HCT116 (cell line): Measurements from ENCODE around the gene CHRNB1. TPM values are rescaled to one million over a fixed set of nuclear protein-coding genes. Genes with fewer than 3 reads are reported as not detected.

Experiments
- ATAC-seq: fragments of 200-7000 bp; cut with Tn5 transposase; 2 replicates; pipeline ENCODE4 v1.9.1; 2020; ENCODE audit warnings: mild to moderate bottlenecking, moderate library complexity
- BruUV-seq: library from RNA; stranded (reverse); fragments of 400-500 nt; replicated peaks from 2 replicates; lab custom pipeline; 2021; lab: Mats Ljungman, UMichigan
- CTCF ChIA-PET: fragments of 300-600 bp; sonication (Branson Sonifier 250); formaldehyde crosslinking; loops from one replicate; lab custom pipeline; 2021; ENCODE audit warnings: antibody characterized with exemption; lab: Charles Lee
- POLR2A ChIA-PET: fragments of 300-600, 350-600 bp; sonication (Branson Sonifier 250); formaldehyde crosslinking; loops from one replicate; lab custom pipeline; 2021; ENCODE audit warnings: antibody characterized with exemption; lab: Charles Lee
- RAD21 ChIA-PET, 2 experiments: fragments of 300-600 bp; sonication (Branson Sonifier 250); formaldehyde crosslinking; loops; one replicate each; lab custom pipeline; 2023; ENCODE audit warnings: low total read pairs in 2 of 2; ENCODE audit not compliant: uncharacterized antibody in 2 of 2, unreplicated experiment in 2 of 2, low non-redundant PET in 1 of 2; lab: Charles Lee
- DNase-seq: peaks from one replicate; pipeline ENCODE4 v3.0.0-alpha.2; 2010; ENCODE audit warnings: low read depth, low spot score
- H2AFZ ChIP-seq: fragments of 200-600 bp; shearing (Covaris generic), sonication (generic); 2 replicates; pipeline ENCODE4 v1.6.1; 2017; ENCODE audit warnings: low read depth, mixed run types, mixed read lengths, antibody characterized with exemption, low read length; ENCODE audit not compliant: poor library complexity, severe bottlenecking
- H3K27ac ChIP-seq: 2 replicates; pipeline ENCODE4 v1.5.1; 2012; ENCODE audit warnings: low read depth, low read length
- H3K27me3 ChIP-seq: fragments of 200-600 bp; sonication (generic); 2 replicates; pipeline ENCODE4 v1.6.1; 2016; ENCODE audit warnings: mixed run types, low read length, mixed read lengths; ENCODE audit not compliant: insufficient read depth
- H3K36me3 ChIP-seq, 2 experiments: fragments of 200-500 bp in 1 of 2; fragments of 200-600 bp in 1 of 2; sonication (Bioruptor generic) in 1 of 2; sonication (generic) in 1 of 2; 2 replicates each; pipeline versions ENCODE4 v1.5.1 to v1.6.1; 2014 to 2016; ENCODE audit warnings: low read length in 2 of 2, inconsistent platforms in 1 of 2, mixed read lengths in 1 of 2, mixed run types in 1 of 2; ENCODE audit not compliant: insufficient read depth in 2 of 2, control insufficient read depth in 1 of 2
- H3K4me1 ChIP-seq, 2 experiments: fragments of 200-600 bp in 1 of 2; sonication (generic) in 1 of 2; 2 replicates each; pipeline versions ENCODE4 v1.5.1 to v1.6.1; 2012 to 2017; ENCODE audit warnings: low read length in 2 of 2, inconsistent platforms in 1 of 2, mild to moderate bottlenecking in 1 of 2, mixed read lengths in 1 of 2, mixed run types in 1 of 2, moderate library complexity in 1 of 2; ENCODE audit not compliant: insufficient read depth in 2 of 2, control insufficient read depth in 1 of 2
- H3K4me2 ChIP-seq: fragments of 200-600 bp; sonication (generic); 2 replicates; pipeline ENCODE4 v1.6.1; 2017; ENCODE audit warnings: mixed run types, low read length, mixed read lengths
- H3K4me3 ChIP-seq, 2 experiments: fragments of 200-600 bp in 1 of 2; sonication (generic) in 1 of 2; replicated peaks in 1 of 2; 2 replicates each; pipeline ENCODE4 v1.5.1; 2011 to 2016; ENCODE audit warnings: low read length in 2 of 2, control low read depth in 1 of 2, low read depth in 1 of 2, mild to moderate bottlenecking in 1 of 2, mixed read lengths in 1 of 2, mixed run types in 1 of 2
- H3K79me2 ChIP-seq: fragments of 200-600 bp; sonication (generic); 2 replicates; pipeline ENCODE4 v1.6.1; 2017; ENCODE audit warnings: mild to moderate bottlenecking, mixed run types, low read length, moderate library complexity, mixed read lengths; ENCODE audit not compliant: insufficient read depth
- H3K9ac ChIP-seq: fragments of 200-600 bp; sonication (generic); 2 replicates; pipeline ENCODE4 v1.6.1; 2016; ENCODE audit warnings: low read length, mixed read lengths
- H3K9me2 ChIP-seq: fragments of 200-600 bp; sonication (generic), shearing (Covaris generic); 2 replicates; pipeline ENCODE4 v1.6.1; 2017; ENCODE audit warnings: mixed run types, mild to moderate bottlenecking, moderate library complexity; ENCODE audit not compliant: insufficient read depth
- H3K9me3 ChIP-seq, 2 experiments: fragments of 200-500 bp in 1 of 2; fragments of 200-600 bp in 1 of 2; sonication (Bioruptor generic) in 1 of 2; sonication (generic) in 1 of 2; 2 replicates each; pipeline ENCODE4 v1.6.1; 2014 to 2017; ENCODE audit warnings: low read length in 2 of 2, mixed read lengths in 2 of 2, inconsistent platforms in 1 of 2, low read depth in 1 of 2, mild to moderate bottlenecking in 1 of 2, mixed run types in 1 of 2, moderate library complexity in 1 of 2; ENCODE audit not compliant: control insufficient read depth in 1 of 2, insufficient read depth in 1 of 2
- H4K20me1 ChIP-seq: fragments of 200-600 bp; sonication (generic), shearing (Covaris generic); 2 replicates; pipeline ENCODE4 v1.6.1; 2017; ENCODE audit warnings: mixed run types, mild to moderate bottlenecking, moderate library complexity; ENCODE audit not compliant: insufficient read depth
- CBX3 ChIP-seq: IDR thresholded peaks from 2 replicates; pipeline ENCODE4 v1.6.1; 2012; ENCODE audit warnings: low read depth
- CTCF ChIP-seq, 3 experiments: fragments of 200-600 bp in 1 of 3; sonication (generic) in 1 of 3; IDR thresholded peaks in 2 of 3; conservative IDR thresholded peaks in 1 of 3; 2 replicates each; pipeline ENCODE4 v1.5.1; 2012 to 2017; ENCODE audit warnings: low read depth in 2 of 3, low read length in 2 of 3, antibody characterized with exemption in 1 of 3, borderline replicate concordance in 1 of 3, control low read depth in 1 of 3, mild to moderate bottlenecking in 1 of 3, mixed read lengths in 1 of 3, mixed run types in 1 of 3, moderate library complexity in 1 of 3; ENCODE audit not compliant: insufficient read depth in 1 of 3
- EGR1 ChIP-seq: IDR thresholded peaks from 2 replicates; pipeline ENCODE4 v1.6.1; 2012; ENCODE audit warnings: low read depth
- ELF1 ChIP-seq: IDR thresholded peaks from 2 replicates; pipeline ENCODE4 v1.6.1; 2012; ENCODE audit warnings: low read depth, borderline replicate concordance
- POLR2A ChIP-seq: IDR thresholded peaks from 2 replicates; pipeline ENCODE4 v1.7.0; 2011; ENCODE audit warnings: borderline replicate concordance; ENCODE audit not compliant: insufficient read depth, insufficient read length; ENCODE audit errors: extremely low read depth
- REST ChIP-seq: IDR thresholded peaks from 2 replicates; pipeline ENCODE4 v1.6.1; 2012; ENCODE audit warnings: low read depth
- SIN3A ChIP-seq: IDR thresholded peaks from 2 replicates; pipeline ENCODE4 v1.6.1; 2012; ENCODE audit warnings: low read depth
- SP1 ChIP-seq: IDR thresholded peaks from 2 replicates; pipeline ENCODE4 v1.6.1; 2012; ENCODE audit warnings: low read depth
- SRF ChIP-seq: IDR thresholded peaks from 2 replicates; pipeline ENCODE4 v1.6.1; 2012; ENCODE audit warnings: low read depth
- TCF7L2 ChIP-seq: IDR thresholded peaks from 2 replicates; pipeline ENCODE4 v1.7.0; 2011; ENCODE audit warnings: borderline replicate concordance, inconsistent platforms; ENCODE audit not compliant: insufficient read depth, insufficient read length; ENCODE audit errors: extremely low read depth
- YY1 ChIP-seq: IDR thresholded peaks from 2 replicates; pipeline ENCODE4 v1.6.1; 2011; ENCODE audit warnings: low read length, low read depth, moderate library complexity, mild to moderate bottlenecking; ENCODE audit not compliant: insufficient replicate concordance; ENCODE audit errors: extremely low read depth
- intact Hi-C: fragments of 100-400 bp; cut with micrococcal nuclease; formaldehyde crosslinking; loops from 2 replicates; pipeline ENCODE4 v1.10.0; 2022
- total RNA-seq: library from RNA; stranded (reverse); gene quantifications from one replicate; pipeline ENCODE4 v1.2.1, GENCODE V29; 2021; ENCODE audit not compliant: unreplicated experiment
- TF ChIP-seq, protein P1 (sequence below): IDR thresholded peaks from 2 replicates; pipeline ENCODE4 v1.6.1; 2012
- TF ChIP-seq, protein P2 (sequence below): IDR thresholded peaks from 2 replicates; pipeline ENCODE4 v1.6.1; 2011; ENCODE audit warnings: mild to moderate bottlenecking, low read length, moderate library complexity; ENCODE audit not compliant: insufficient replicate concordance; ENCODE audit errors: extremely low read depth

CHRNB1 gene
- total RNA-seq, 1 experiment from 2014 or later: 10.4 TPM

- H3K27ac ChIP-seq: no peak overlapping the region
- H3K27me3 ChIP-seq: no peaks in the 10 kb centered on the region
- POLR2A ChIA-PET: no interaction called here
- no peaks in the 10 kb centered on the region for H3K9me3 ChIP-seq
- H3K36me3 ChIP-seq: peaks cover 3 to 4% of the 10 kb centered on the region in 2 experiments; a peak in 1 of 4 replicates
- H3K79me2 ChIP-seq: no peaks in the 10 kb centered on the region
- no peak overlapping the region for H2AFZ ChIP-seq
- BruUV-seq: no TSS peak
- H4K20me1 ChIP-seq: no peaks in the 10 kb centered on the region
- no peak overlapping the region for H3K9ac ChIP-seq
- RAD21 ChIA-PET: no interaction called here
- TF ChIP-seq ELF1: no peak
- TF ChIP-seq CTCF (IDR thresholded peaks at IDR 0.05 in 2 of 3, conservative IDR thresholded peaks at IDR 0.05 in 1 of 3; ENCODE audit: borderline replicate concordance in 1 of 3, insufficient read depth in 1 of 3, low read depth in 2 of 3, low read length in 2 of 3): no peak
- no peak for TF ChIP-seq SP1
- no peak for TF ChIP-seq EGR1
- TF ChIP-seq TCF7L2: no peak
- no peak for TF ChIP-seq POLR2A
- no peak for TF ChIP-seq SIN3A
- TF ChIP-seq SRF: no peak
- intact Hi-C loops: no loop called here
- no peak overlapping the region for H3K4me3 ChIP-seq
- DNase-seq (no peak), ATAC-seq (no peak)
- H3K9me2 ChIP-seq: no peaks in the 10 kb centered on the region
- H3K4me1 ChIP-seq: peaks cover 0 to 3% of the 10 kb centered on the region in 2 experiments; a peak in 1 of 4 replicates
- CTCF ChIA-PET: no interaction called here
- no peak overlapping the region for H3K4me2 ChIP-seq
These were observed 30.0 kb upstream of the CHRNB1 start for GRCh38 chr17:7414837-7415236.

DNA sequence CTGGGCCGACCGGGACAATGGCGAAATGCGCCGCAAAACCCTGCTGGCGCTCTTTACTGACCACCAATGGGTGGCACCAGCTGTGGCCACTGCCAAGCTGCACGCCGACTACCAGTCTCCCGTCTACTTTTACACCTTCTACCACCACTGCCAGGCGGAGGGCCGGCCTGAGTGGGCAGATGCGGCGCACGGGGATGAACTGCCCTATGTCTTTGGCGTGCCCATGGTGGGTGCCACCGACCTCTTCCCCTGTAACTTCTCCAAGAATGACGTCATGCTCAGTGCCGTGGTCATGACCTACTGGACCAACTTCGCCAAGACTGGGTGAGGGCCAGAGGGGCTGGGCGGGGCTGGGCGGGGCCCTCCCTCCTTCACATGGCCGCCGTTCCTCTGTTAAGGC, 29.1 kb upstream of the CHRNB1 start:
- RAD21 ChIA-PET: no interaction called here
- ATAC-seq: no peak
- TF ChIP-seq SP1: no peak
- no peak for TF ChIP-seq SIN3A
- TF ChIP-seq YY1: no peak
- TF ChIP-seq, protein P1, sequence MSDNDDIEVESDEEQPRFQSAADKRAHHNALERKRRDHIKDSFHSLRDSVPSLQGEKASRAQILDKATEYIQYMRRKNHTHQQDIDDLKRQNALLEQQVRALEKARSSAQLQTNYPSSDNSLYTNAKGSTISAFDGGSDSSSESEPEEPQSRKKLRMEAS: no peak
- TF ChIP-seq, protein P2, sequence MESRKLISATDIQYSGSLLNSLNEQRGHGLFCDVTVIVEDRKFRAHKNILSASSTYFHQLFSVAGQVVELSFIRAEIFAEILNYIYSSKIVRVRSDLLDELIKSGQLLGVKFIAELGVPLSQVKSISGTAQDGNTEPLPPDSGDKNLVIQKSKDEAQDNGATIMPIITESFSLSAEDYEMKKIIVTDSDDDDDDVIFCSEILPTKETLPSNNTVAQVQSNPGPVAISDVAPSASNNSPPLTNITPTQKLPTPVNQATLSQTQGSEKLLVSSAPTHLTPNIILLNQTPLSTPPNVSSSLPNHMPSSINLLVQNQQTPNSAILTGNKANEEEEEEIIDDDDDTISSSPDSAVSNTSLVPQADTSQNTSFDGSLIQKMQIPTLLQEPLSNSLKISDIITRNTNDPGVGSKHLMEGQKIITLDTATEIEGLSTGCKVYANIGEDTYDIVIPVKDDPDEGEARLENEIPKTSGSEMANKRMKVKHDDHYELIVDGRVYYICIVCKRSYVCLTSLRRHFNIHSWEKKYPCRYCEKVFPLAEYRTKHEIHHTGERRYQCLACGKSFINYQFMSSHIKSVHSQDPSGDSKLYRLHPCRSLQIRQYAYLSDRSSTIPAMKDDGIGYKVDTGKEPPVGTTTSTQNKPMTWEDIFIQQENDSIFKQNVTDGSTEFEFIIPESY: no peak
- no peak for TF ChIP-seq REST
- no peak for TF ChIP-seq CBX3

More for the DNA sequence above, 29.1 kb upstream of the CHRNB1 start:
- Histone ChIP-seq H3K4me2 (no peak overlapping the region), H3K9me3 (no peaks in the 10 kb centered on the region), H3K9me2 (no peaks in the 10 kb centered on the region), H2AFZ (no peak overlapping the region), H3K36me3 (peaks cover 0 to 3% of the 10 kb centered on the region in 2 experiments; a peak in 1 of 4 replicates), H3K9ac (no peak overlapping the region), H3K27ac (no peak overlapping the region), H4K20me1 (no peaks in the 10 kb centered on the region), H3K4me1 (peaks cover 0 to 3% of the 10 kb centered on the region in 2 experiments; a peak in 1 of 4 replicates), H3K4me3 (no peak overlapping the region), H3K79me2 (no peaks in the 10 kb centered on the region), H3K27me3 (no peaks in the 10 kb centered on the region)
- DNase-seq: no peak
- BruUV-seq: no TSS peak
- ChIA-PET POLR2A (no interaction called here), CTCF (no interaction called here)
- intact Hi-C loops: no loop called here
